GM12865 (cell line): ENCODE results near the gene CABYR.
A peak's percentile ranks its signal among the peaks of the same experiment; 100 is the strongest.

ENCODE experiments used
- DNase-seq: peaks from one replicate; pipeline ENCODE4 v3.0.0; 2010; ENCODE audit warnings: low read depth
- H3K4me3 ChIP-seq: 2 replicates; pipeline ENCODE4 v1.5.1; 2011; ENCODE audit warnings: mild to moderate bottlenecking, low read depth, low read length, control low read depth
- CTCF ChIP-seq: IDR thresholded peaks from 2 replicates; pipeline ENCODE4 v1.5.1; 2011; ENCODE audit warnings: low read length, control low read depth, low read depth, inconsistent platforms; ENCODE audit not compliant: insufficient read depth; ENCODE audit errors: missing control alignments

CABYR gene

GRCh38 chr18:24138789-24139616 is at the start of gene CABYR:
TSS of gene CABYR (plus strand) at chr18:24139062. CDS start at chr18:24143115, 4,053 bp downstream.
- H3K4me3 ChIP-seq, result peak within 1 kb of the TSS; percentile 32
- no peak for TF ChIP-seq CTCF
- DNase-seq, result peak; percentile 65

- no peak for TF ChIP-seq CTCF
- no peak for DNase-seq
- H3K4me3 ChIP-seq, result no peak overlapping the region
Observed at GRCh38 chr18:24089076-24089475, 49.8 kb upstream of the CABYR start.

GRCh38 chr18:24089515-24090337 is 49.1 kb upstream of the CABYR start:
- no peak overlapping the region for H3K4me3 ChIP-seq
- no peak for TF ChIP-seq CTCF
- no peak for DNase-seq

GRCh38 chr18:24090876-24091275 is 48.0 kb upstream of the CABYR start:
- no peak for DNase-seq
- H3K4me3 ChIP-seq, result no peak overlapping the region
- no peak for TF ChIP-seq CTCF

GRCh38 chr18:24094561-24094960 is 44.3 kb upstream of the CABYR start:
- no peak overlapping the region for H3K4me3 ChIP-seq
- no peak for TF ChIP-seq CTCF
- DNase-seq, result no peak

GRCh38 chr18:24095976-24096375 is 42.9 kb upstream of the CABYR start:
- no peak for DNase-seq

More at GRCh38 chr18:24095976-24096375, 42.9 kb upstream of the CABYR start:
- TF ChIP-seq CTCF, result no peak
- H3K4me3 ChIP-seq, result no peak overlapping the region
